ENCODE data around the gene DES.
A peak's percentile ranks its signal among the peaks of the same experiment; 100 is the strongest.

The DES gene

GRCh38 chr2:219402665-219403515 lies 15.3 kb upstream of the DES start:
- TF ChIP-seq, protein P1, sequence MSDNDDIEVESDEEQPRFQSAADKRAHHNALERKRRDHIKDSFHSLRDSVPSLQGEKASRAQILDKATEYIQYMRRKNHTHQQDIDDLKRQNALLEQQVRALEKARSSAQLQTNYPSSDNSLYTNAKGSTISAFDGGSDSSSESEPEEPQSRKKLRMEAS (IDR thresholded peaks at IDR 0.05; ENCODE audit: low read depth, low read length), result no peak
- TF ChIP-seq MYC (IDR thresholded peaks at IDR 0.05; ENCODE audit: low read depth, low read length) (no peak), POLR2A (IDR thresholded peaks at IDR 0.05; ENCODE audit: extremely low read depth, insufficient read length) (no peak), CTCF (IDR thresholded peaks at IDR 0.05; ENCODE audit: low read depth, low read length) (peak; percentile 98)
- DNase-seq (ENCODE audit: low read depth), result peak; percentile 86
- no peak overlapping the region for H3K4me3 ChIP-seq (ENCODE audit: low read depth, low read length)

- no peak overlapping the region for H3K4me3 ChIP-seq (ENCODE audit: low read depth, low read length)
- no peak for DNase-seq (ENCODE audit: low read depth)
- TF ChIP-seq, protein P1 (IDR thresholded peaks at IDR 0.05; ENCODE audit: low read depth, low read length), result no peak
- no peak for TF ChIP-seq MYC (IDR thresholded peaks at IDR 0.05; ENCODE audit: low read depth, low read length)
These were observed 14.3 kb upstream of the DES start for GRCh38 chr2:219403861-219404260.

- DNase-seq (ENCODE audit: low read depth), result no peak
- no peak overlapping the region for H3K4me3 ChIP-seq (ENCODE audit: low read depth, low read length)
- TF ChIP-seq CTCF (IDR thresholded peaks at IDR 0.05; ENCODE audit: low read depth, low read length) (no peak), POLR2A (IDR thresholded peaks at IDR 0.05; ENCODE audit: extremely low read depth, insufficient read length) (no peak), MYC (IDR thresholded peaks at IDR 0.05; ENCODE audit: low read depth, low read length) (no peak)
- TF ChIP-seq, protein P1 (IDR thresholded peaks at IDR 0.05; ENCODE audit: low read depth, low read length), result no peak
These were observed 13.8 kb upstream of the DES start for GRCh38 chr2:219404291-219404910.

- no peak for TF ChIP-seq MYC (IDR thresholded peaks at IDR 0.05; ENCODE audit: low read depth, low read length)
- TF ChIP-seq, protein P1 (IDR thresholded peaks at IDR 0.05; ENCODE audit: low read depth, low read length), result no peak
- no peak for TF ChIP-seq POLR2A (IDR thresholded peaks at IDR 0.05; ENCODE audit: extremely low read depth, insufficient read length)
- TF ChIP-seq CTCF (IDR thresholded peaks at IDR 0.05; ENCODE audit: low read depth, low read length), result no peak
- no peak for DNase-seq (ENCODE audit: low read depth)
- no peak overlapping the region for H3K4me3 ChIP-seq (ENCODE audit: low read depth, low read length)
These were observed 13.2 kb upstream of the DES start for GRCh38 chr2:219404954-219405353.

DNA sequence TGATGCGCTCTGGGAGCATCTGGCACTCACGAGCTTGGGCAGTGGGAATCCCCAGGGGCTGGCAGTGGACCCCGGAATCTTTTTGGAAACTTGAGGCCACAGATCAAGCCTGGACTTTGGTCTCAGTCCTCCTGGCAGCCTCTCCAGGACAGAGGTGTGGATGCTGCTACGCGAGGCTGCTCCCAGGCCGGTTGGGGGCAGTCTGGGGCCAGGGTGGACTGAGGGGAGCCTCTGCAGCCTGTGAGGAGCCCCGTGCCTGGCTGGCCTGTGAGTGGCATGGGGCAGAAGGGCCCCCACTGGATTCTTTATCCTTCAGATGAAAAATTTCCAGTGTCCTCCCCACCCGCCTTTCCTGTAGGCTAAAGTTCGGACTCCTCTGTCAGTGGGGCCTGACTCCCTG lies 12.7 kb upstream of the DES start:
- no peak overlapping the region for H3K4me3 ChIP-seq (ENCODE audit: low read depth, low read length)
- TF ChIP-seq MYC (IDR thresholded peaks at IDR 0.05; ENCODE audit: low read depth, low read length) (no peak), CTCF (IDR thresholded peaks at IDR 0.05; ENCODE audit: low read depth, low read length) (no peak), POLR2A (IDR thresholded peaks at IDR 0.05; ENCODE audit: extremely low read depth, insufficient read length) (no peak)
- TF ChIP-seq, protein P1 (IDR thresholded peaks at IDR 0.05; ENCODE audit: low read depth, low read length), result no peak
- DNase-seq (ENCODE audit: low read depth), result no peak
